Measurements from ENCODE around the gene ABCB1.

ABCB1 gene

GRCh38 chr7:87600130-87601124, at the start of gene ABCB1:
TSS of gene ABCB1 (minus strand) at chr7:87600884. CDS start at chr7:87600184, 700 bp downstream.
- peak; percentile 86 for FAIRE-seq
- peak; percentile 79 for DNase-seq (ENCODE audit: low spot score)

GRCh38 chr7:87648316-87648715, 47.6 kb upstream of the ABCB1 start:
- FAIRE-seq: no peak
- no peak for DNase-seq (ENCODE audit: low spot score)

DNA sequence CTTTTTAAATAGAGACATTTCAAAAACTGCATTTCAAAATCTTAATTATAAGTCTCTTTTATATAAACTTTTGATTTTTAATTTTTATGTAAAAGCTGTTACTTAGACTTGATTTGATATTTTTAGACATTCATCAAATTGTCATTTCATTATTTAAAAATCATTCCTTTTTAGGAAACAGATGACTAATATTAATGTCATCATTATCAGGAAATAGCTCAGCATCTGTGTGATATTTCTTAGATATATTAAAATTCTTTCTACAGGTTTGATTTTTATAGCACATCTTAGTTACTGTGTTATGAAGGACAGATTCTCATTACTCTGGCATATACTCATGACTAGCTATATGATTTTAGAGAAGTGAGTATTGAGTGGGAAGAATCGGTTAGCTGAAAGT, 44.8 kb upstream of the ABCB1 start:
- DNase-seq (ENCODE audit: low spot score) (no peak), FAIRE-seq (peak; percentile 72)

DNA sequence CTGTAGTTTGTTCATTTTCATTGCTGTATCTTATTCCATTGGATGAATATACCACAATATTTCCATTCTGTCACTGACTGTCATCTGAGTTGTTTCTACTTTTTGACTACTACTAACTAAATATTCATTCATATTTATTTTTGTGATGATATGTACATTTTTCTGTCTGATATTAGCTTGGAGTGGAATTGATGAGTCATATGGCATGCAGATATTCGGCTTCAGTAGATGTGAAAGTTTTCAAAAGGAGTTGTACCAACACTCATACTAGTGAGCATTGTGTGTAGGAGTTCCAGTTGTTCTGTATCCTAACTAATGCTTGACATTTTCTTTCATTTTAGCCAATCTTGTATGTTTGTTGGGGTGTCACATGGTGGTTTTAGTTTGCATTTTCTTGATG, 35.2 kb upstream of the ABCB1 start:
- DNase-seq (ENCODE audit: low spot score): no peak
- FAIRE-seq: no peak

- FAIRE-seq (no peak), DNase-seq (ENCODE audit: low spot score) (no peak)
Measured at GRCh38 chr7:87628780-87629569, 28.3 kb upstream of the ABCB1 start.

DNA sequence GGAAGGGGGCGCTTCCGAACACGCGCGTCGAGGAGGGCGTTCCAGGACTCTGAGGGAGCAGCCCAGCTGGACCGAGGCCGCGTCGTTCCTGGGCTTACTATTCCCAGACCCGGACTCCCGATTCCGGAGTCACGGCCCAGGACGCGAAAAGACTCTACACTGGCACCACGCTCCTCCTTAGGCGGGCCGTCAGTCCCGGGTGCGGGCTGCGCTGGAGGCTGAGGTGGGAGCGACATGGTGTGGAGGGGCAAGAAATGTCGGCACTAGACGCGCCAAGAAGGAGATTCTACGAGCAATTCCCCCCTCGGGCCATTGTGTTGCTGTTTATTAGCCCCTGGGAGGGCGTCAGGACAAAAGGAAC, 26.9 kb upstream of the ABCB1 start:
- no peak for FAIRE-seq
- no peak for DNase-seq (ENCODE audit: low spot score)

- no peak for FAIRE-seq
- DNase-seq (ENCODE audit: low spot score): no peak
Measured at GRCh38 chr7:87625101-87625500, 24.4 kb upstream of the ABCB1 start.

- DNase-seq (ENCODE audit: low spot score): no peak
- FAIRE-seq: no peak
Measured at GRCh38 chr7:87624628-87625027, 23.9 kb upstream of the ABCB1 start.

GRCh38 chr7:87615197-87615596, 14.5 kb upstream of the ABCB1 start:
- DNase-seq (ENCODE audit: low spot score): no peak
- no peak for FAIRE-seq

GRCh38 chr7:87609916-87610315, 9.2 kb upstream of the ABCB1 start:
- DNase-seq (ENCODE audit: low spot score) (no peak), FAIRE-seq (no peak)

- FAIRE-seq: peak; percentile 85
- peak; percentile 54 for DNase-seq (ENCODE audit: low spot score)
Measured at GRCh38 chr7:87608431-87608830, 7.7 kb upstream of the ABCB1 start.

GRCh38 chr7:87604264-87604663, 3.6 kb upstream of the ABCB1 start:
- no peak for FAIRE-seq
- no peak for DNase-seq (ENCODE audit: low spot score)

GRCh38 chr7:87599336-87599735, 1.3 kb downstream of the ABCB1 start:
- FAIRE-seq: no peak
- DNase-seq (ENCODE audit: low spot score): peak; percentile 21

GRCh38 chr7:87598234-87599009, 2.3 kb downstream of the ABCB1 start:
- DNase-seq (ENCODE audit: low spot score) (no peak), FAIRE-seq (no peak)

DNA sequence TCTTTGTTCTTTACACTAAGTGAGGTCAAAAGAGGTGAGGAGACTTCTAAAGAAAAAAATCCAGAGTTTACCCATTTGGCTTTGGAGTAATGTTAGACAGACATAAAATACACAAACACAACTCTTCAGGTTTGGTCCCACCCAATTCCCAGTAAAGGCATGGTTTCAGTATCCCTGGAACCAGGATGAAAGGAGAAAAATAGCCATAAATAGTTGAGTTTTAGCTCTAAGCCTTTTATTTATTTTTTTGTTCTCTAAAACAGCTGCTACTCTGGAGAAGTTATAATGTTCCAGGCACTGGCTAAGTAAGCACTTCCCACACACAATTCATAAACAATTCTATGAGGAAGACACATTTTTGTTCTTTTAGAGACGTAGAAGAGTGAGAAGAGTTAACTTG, 4.0 kb downstream of the ABCB1 start:
- DNase-seq (ENCODE audit: low spot score): no peak
- FAIRE-seq: no peak

- DNase-seq (ENCODE audit: low spot score): no peak
- no peak for FAIRE-seq
Measured at GRCh38 chr7:87596136-87596535, 4.5 kb downstream of the ABCB1 start.

GRCh38 chr7:87592300-87592699, 8.4 kb downstream of the ABCB1 start:
- no peak for FAIRE-seq

GRCh38 chr7:87591211-87591610, 9.5 kb downstream of the ABCB1 start:
- no peak for FAIRE-seq
- DNase-seq (ENCODE audit: low spot score): no peak

More at GRCh38 chr7:87592300-87592699, 8.4 kb downstream of the ABCB1 start:
- DNase-seq (ENCODE audit: low spot score): no peak

DNA sequence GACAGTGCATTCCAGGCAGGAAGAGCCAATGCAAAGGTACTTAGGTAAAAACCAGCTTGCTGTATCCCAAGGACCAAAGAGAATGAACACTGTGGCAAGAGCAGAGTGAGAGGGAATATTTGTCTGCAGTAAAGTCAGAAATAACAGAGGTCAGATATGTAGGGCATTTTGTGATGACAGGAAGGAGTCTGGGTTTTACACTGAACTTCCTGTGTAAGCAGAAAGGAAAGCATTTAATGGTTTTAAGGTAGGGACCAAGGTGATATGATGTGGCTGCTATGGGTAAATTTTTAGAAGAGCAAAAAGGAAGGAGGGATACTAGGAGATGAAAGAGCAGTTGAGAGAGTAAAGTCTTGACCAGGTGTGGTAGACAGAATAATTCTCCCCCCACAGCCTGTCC, 10.1 kb downstream of the ABCB1 start:
- no peak for FAIRE-seq
- DNase-seq (ENCODE audit: low spot score): no peak

DNA sequence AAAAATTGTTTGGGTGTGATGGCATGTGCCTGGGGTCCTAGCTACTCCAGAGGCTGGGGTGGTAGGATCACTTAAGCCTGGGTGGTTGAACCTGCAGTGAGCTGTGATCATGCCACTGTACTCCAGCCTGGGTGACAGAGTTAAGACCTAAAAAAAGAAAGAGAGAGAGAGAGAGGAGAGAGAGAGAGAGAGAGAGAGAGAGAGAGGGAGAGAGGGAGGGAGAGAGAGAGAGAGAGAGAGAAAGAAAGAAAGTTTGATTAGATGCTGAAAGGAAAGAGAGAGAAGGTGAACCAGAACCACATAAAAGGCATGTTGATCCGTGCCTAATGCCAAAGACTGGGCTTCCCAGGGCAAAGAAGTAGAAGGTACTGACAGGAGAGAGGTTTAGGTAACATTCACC, 11.1 kb downstream of the ABCB1 start:
- FAIRE-seq (no peak), DNase-seq (ENCODE audit: low spot score) (no peak)

DNA sequence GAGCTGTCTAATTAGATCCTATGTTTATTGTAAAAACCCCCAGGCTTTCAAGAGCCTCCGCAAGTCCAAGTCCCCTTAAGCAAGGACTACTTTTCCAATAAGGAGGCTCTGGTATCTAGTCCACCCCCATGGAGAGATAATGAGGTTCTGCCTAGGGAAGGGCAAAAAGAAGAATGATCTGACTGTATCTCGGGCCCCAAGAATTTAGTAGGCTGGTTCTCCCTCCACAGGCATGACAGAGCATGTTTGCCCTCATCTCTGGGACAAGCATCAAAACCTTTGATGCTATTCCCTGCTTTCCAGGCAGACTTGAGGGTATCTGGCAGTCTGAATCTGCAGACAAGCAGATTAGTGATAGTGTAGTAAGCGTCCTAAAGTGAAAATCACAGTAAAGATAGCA, 19.0 kb downstream of the ABCB1 start:
- FAIRE-seq (no peak), DNase-seq (ENCODE audit: low spot score) (no peak)

DNA sequence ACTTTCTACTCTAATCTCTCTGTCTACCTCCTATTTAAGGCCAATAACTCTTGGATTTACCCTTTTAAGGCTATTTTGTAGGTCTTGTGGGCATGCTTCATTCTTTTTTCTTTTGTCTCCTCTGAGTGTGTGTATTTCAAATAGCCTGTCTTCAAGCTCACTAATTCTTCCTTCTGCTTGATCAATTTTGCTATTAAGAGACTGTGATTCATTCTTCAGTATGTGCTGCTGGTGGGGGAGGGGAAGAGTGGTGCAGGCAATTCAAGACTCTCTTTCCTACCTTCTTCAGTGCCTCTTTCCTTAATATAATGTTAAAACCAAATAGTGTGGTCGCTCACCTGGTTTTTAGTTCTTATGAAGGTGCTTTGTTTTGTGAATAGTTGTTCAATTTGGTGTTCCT, 20.0 kb downstream of the ABCB1 start:
- DNase-seq (ENCODE audit: low spot score) (no peak), FAIRE-seq (no peak)
